Mucosa of rectum (tissue), 2 donors: ENCODE data around the gene NME3.

Experiments used
- H3K27ac ChIP-seq, 2 donors: one replicate each; pipeline ENCODE4 v1.7.0; 2013; ENCODE audit warnings: inconsistent platforms in 2 of 2, low read depth in 2 of 2, low read length in 2 of 2
- H3K27me3 ChIP-seq, 2 donors: one replicate each; pipeline ENCODE4 v1.7.0; 2013; ENCODE audit warnings: low read length in 2 of 2; ENCODE audit not compliant: control insufficient read depth in 2 of 2, insufficient read depth in 2 of 2
- H3K36me3 ChIP-seq, 2 donors: one replicate each; pipeline ENCODE4 v1.7.0; 2013; ENCODE audit warnings: low read length in 2 of 2; ENCODE audit not compliant: control insufficient read depth in 2 of 2, insufficient read depth in 2 of 2
- H3K4me1 ChIP-seq, 2 donors: one replicate each; pipeline ENCODE4 v1.7.0; 2013; ENCODE audit warnings: low read length in 2 of 2, mild to moderate bottlenecking in 1 of 2; ENCODE audit not compliant: control insufficient read depth in 2 of 2, insufficient read depth in 2 of 2
- H3K4me3 ChIP-seq, 2 donors: one replicate each; pipeline ENCODE4 v1.7.0; 2013; ENCODE audit warnings: low read length in 2 of 2
- H3K9ac ChIP-seq, 2 donors: one replicate each; pipeline ENCODE4 v1.7.0; 2013; ENCODE audit warnings: low read length in 2 of 2, low read depth in 1 of 2, mild to moderate bottlenecking in 1 of 2
- H3K9me3 ChIP-seq, 2 donors: one replicate each; pipeline ENCODE4 v1.7.0; 2013; ENCODE audit warnings: low read length in 2 of 2; ENCODE audit not compliant: control insufficient read depth in 2 of 2
- donor health status: healthy.
- donor health status: Normal muscosa, but diverticular disease.

NME3 gene

GRCh38 chr16:1768767-1769401, 2.5 kb downstream of the NME3 start:
- Histone ChIP-seq H3K4me3 (no peak overlapping the region), H3K9me3 (no peaks in the 10 kb centered on the region), H3K27me3 (no peaks in the 10 kb centered on the region), H3K4me1 (peaks cover 18 to 24% of the 10 kb centered on the region in 2 donors), H3K9ac (no peak overlapping the region), H3K27ac (no peak overlapping the region), H3K36me3 (peaks cover 33 to 42% of the 10 kb centered on the region in 2 donors)

- peaks cover 16 to 21% of the 10 kb centered on the region in 2 donors for H3K4me1 ChIP-seq
- H3K9me3 ChIP-seq = no peaks in the 10 kb centered on the region
- no peak overlapping the region for H3K27ac ChIP-seq
- H3K4me3 ChIP-seq = no peak overlapping the region
- H3K9ac ChIP-seq = no peak overlapping the region
- peaks cover 34 to 42% of the 10 kb centered on the region in 2 donors for H3K36me3 ChIP-seq
- no peaks in the 10 kb centered on the region for H3K27me3 ChIP-seq
Observed at GRCh38 chr16:1768061-1768766, 3.1 kb downstream of the NME3 start.

GRCh38 chr16:1767116-1767994, 4.0 kb downstream of the NME3 start:
- Histone ChIP-seq H3K9me3 (no peaks in the 10 kb centered on the region), H3K27ac (no peak overlapping the region), H3K36me3 (peaks cover 36 to 45% of the 10 kb centered on the region in 2 donors)

GRCh38 chr16:1766701-1767100, 4.6 kb downstream of the NME3 start:
- Histone ChIP-seq H3K27ac (no peak overlapping the region), H3K36me3 (peaks cover 41 to 45% of the 10 kb centered on the region in 2 donors)

More at GRCh38 chr16:1767116-1767994, 4.0 kb downstream of the NME3 start:
- H3K4me3 ChIP-seq = no peak overlapping the region
- H3K4me1 ChIP-seq = peaks cover 16 to 19% of the 10 kb centered on the region in 2 donors
- H3K27me3 ChIP-seq = no peaks in the 10 kb centered on the region
- no peak overlapping the region for H3K9ac ChIP-seq

GRCh38 chr16:1766231-1766630, 5.1 kb downstream of the NME3 start:
- Histone ChIP-seq H3K27me3 (no peaks in the 10 kb centered on the region), H3K9me3 (no peaks in the 10 kb centered on the region), H3K36me3 (peaks cover 41 to 46% of the 10 kb centered on the region in 2 donors), H3K27ac (no peak overlapping the region), H3K9ac (no peak overlapping the region), H3K4me1 (peaks cover 9 to 12% of the 10 kb centered on the region in 2 donors), H3K4me3 (no peak overlapping the region)

More at GRCh38 chr16:1766701-1767100, 4.6 kb downstream of the NME3 start:
- H3K27me3 ChIP-seq = no peaks in the 10 kb centered on the region
- no peak overlapping the region for H3K9ac ChIP-seq
- no peaks in the 10 kb centered on the region for H3K9me3 ChIP-seq
- H3K4me3 ChIP-seq = no peak overlapping the region
- H3K4me1 ChIP-seq = peaks cover 9 to 12% of the 10 kb centered on the region in 2 donors

- Histone ChIP-seq H3K27me3 (no peaks in the 10 kb centered on the region), H3K9ac (no peak overlapping the region), H3K4me1 (peaks cover 9 to 12% of the 10 kb centered on the region in 2 donors), H3K36me3 (peaks cover 43 to 48% of the 10 kb centered on the region in 2 donors), H3K4me3 (no peak overlapping the region), H3K9me3 (no peaks in the 10 kb centered on the region), H3K27ac (no peak overlapping the region)
Observed at GRCh38 chr16:1765826-1766225, 5.5 kb downstream of the NME3 start.

GRCh38 chr16:1764971-1765370, 6.4 kb downstream of the NME3 start:
- no peaks in the 10 kb centered on the region for H3K9me3 ChIP-seq
- peaks cover under 1 to 4% of the 10 kb centered on the region in 2 donors for H3K4me1 ChIP-seq
- no peaks in the 10 kb centered on the region for H3K27me3 ChIP-seq
- no peak overlapping the region for H3K9ac ChIP-seq
- H3K36me3 ChIP-seq = peaks cover 45 to 55% of the 10 kb centered on the region in 2 donors
- no peak overlapping the region for H3K4me3 ChIP-seq
- no peak overlapping the region for H3K27ac ChIP-seq

- Histone ChIP-seq H3K9ac (no peak overlapping the region), H3K36me3 (peaks cover 45 to 55% of the 10 kb centered on the region in 2 donors), H3K27me3 (no peaks in the 10 kb centered on the region), H3K4me3 (no peak overlapping the region), H3K27ac (no peak overlapping the region), H3K4me1 (no peaks in the 10 kb centered on the region), H3K9me3 (no peaks in the 10 kb centered on the region)
Observed at GRCh38 chr16:1763521-1764511, 7.5 kb downstream of the NME3 start.

GRCh38 chr16:1762879-1763520, 8.3 kb downstream of the NME3 start:
- H3K9me3 ChIP-seq = no peaks in the 10 kb centered on the region
- peaks cover 40 to 51% of the 10 kb centered on the region in 2 donors for H3K36me3 ChIP-seq
- H3K27ac ChIP-seq = no peak overlapping the region

More at GRCh38 chr16:1762879-1763520, 8.3 kb downstream of the NME3 start:
- Histone ChIP-seq H3K4me1 (peaks cover 5 to 6% of the 10 kb centered on the region in 2 donors), H3K27me3 (no peaks in the 10 kb centered on the region), H3K4me3 (no peak overlapping the region), H3K9ac (no peak overlapping the region)
